Measurements from ENCODE around the gene ADARB1. TPM values are rescaled to one million over a fixed set of nuclear protein-coding genes. Genes with fewer than 3 reads are reported as not detected.
A peak's percentile ranks its signal among the peaks of the same experiment; 100 is the strongest.

Gene ADARB1
- total RNA-seq, 1 donor from 2014 or later: 14.5 TPM

DNA sequence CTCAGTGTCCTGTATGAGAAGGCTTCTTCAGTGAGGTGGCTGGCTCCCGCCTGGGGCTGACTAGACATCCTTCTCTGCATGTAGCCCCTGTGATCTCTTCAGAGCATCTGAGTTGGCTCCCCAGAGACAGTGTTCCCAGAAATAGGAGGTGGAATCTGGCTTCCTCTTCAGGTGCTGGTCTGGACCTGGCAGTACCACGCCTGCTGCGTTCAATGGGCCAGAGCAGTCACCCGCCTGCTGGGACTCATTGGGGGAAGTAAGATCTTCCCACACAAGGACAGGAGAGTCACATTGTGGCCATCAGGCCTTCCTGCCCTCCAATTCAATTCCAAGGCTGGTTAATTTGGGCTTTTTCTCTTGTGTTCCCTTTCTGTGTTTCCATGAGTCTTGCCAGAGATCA lies 51.0 kb downstream of the ADARB1 start:
- Mint-ChIP-seq H3K9me3 (ENCODE audit: unreplicated experiment) (no peaks in the 10 kb centered on the region), H3K27me3 (ENCODE audit: unreplicated experiment) (peaks cover 2% of the 10 kb centered on the region), H3K36me3 (ENCODE audit: low read depth, unreplicated experiment) (no peaks in the 10 kb centered on the region), H3K4me1 (ENCODE audit: unreplicated experiment) (peaks cover 2% of the 10 kb centered on the region), H3K27ac (ENCODE audit: unreplicated experiment) (no peak overlapping the region), H3K4me3 (ENCODE audit: unreplicated experiment) (no peak overlapping the region)
- no peak for TF ChIP-seq CTCF (IDR thresholded peaks at IDR 0.05; ENCODE audit: unreplicated experiment)
- DNase-seq (ENCODE audit: low spot score): no peak

DNA sequence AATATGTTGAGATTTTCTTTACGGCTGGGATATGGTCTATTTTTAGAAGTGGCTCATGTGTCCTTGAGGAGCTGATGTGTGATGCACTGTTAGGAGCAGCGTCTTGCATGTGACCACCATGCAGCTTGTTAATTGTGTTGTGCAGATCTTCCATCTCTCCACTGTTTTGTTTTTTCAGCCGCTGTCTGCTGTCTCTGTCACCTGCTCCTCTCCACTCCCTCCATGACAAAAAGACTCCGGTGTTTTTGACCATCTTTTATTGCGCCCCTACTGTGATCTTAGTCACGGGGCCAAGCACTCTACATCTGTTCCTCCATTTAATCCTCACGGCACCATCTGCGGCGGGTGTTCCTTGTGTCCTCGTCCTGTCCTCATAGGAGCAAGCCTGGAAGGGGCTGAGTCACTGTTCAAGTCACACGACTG lies 51.8 kb downstream of the ADARB1 start:
- no peak for DNase-seq (ENCODE audit: low spot score)
- no peak for TF ChIP-seq CTCF (IDR thresholded peaks at IDR 0.05; ENCODE audit: unreplicated experiment)
- no peaks in the 10 kb centered on the region for H3K4me1 Mint-ChIP-seq (ENCODE audit: unreplicated experiment)
- H3K9me3 Mint-ChIP-seq (ENCODE audit: unreplicated experiment): no peaks in the 10 kb centered on the region
- peaks cover 2% of the 10 kb centered on the region for H3K27me3 Mint-ChIP-seq (ENCODE audit: unreplicated experiment)
- no peak overlapping the region for H3K4me3 Mint-ChIP-seq (ENCODE audit: unreplicated experiment)
- H3K36me3 Mint-ChIP-seq (ENCODE audit: low read depth, unreplicated experiment): no peaks in the 10 kb centered on the region
- H3K27ac Mint-ChIP-seq (ENCODE audit: unreplicated experiment): no peak overlapping the region

GRCh38 chr21:45126983-45127382 lies 52.6 kb downstream of the ADARB1 start:
- H3K4me1 Mint-ChIP-seq (ENCODE audit: unreplicated experiment): peaks cover 3% of the 10 kb centered on the region
- no peak for TF ChIP-seq CTCF (IDR thresholded peaks at IDR 0.05; ENCODE audit: unreplicated experiment)

GRCh38 chr21:45127937-45128336 lies 53.6 kb downstream of the ADARB1 start:
- Mint-ChIP-seq H3K4me3 (ENCODE audit: unreplicated experiment) (no peak overlapping the region), H3K27me3 (ENCODE audit: unreplicated experiment) (peaks cover 3% of the 10 kb centered on the region), H3K9me3 (ENCODE audit: unreplicated experiment) (no peaks in the 10 kb centered on the region), H3K27ac (ENCODE audit: unreplicated experiment) (no peak overlapping the region), H3K4me1 (ENCODE audit: unreplicated experiment) (peaks cover 11% of the 10 kb centered on the region), H3K36me3 (ENCODE audit: low read depth, unreplicated experiment) (no peaks in the 10 kb centered on the region)
- no peak for TF ChIP-seq CTCF (IDR thresholded peaks at IDR 0.05; ENCODE audit: unreplicated experiment)
- DNase-seq (ENCODE audit: low spot score): no peak

More at GRCh38 chr21:45126983-45127382, 52.6 kb downstream of the ADARB1 start:
- H3K27me3 Mint-ChIP-seq (ENCODE audit: unreplicated experiment): peaks cover 2% of the 10 kb centered on the region
- no peaks in the 10 kb centered on the region for H3K9me3 Mint-ChIP-seq (ENCODE audit: unreplicated experiment)
- no peak overlapping the region for H3K27ac Mint-ChIP-seq (ENCODE audit: unreplicated experiment)
- no peaks in the 10 kb centered on the region for H3K36me3 Mint-ChIP-seq (ENCODE audit: low read depth, unreplicated experiment)
- H3K4me3 Mint-ChIP-seq (ENCODE audit: unreplicated experiment): no peak overlapping the region
- no peak for DNase-seq (ENCODE audit: low spot score)

DNA sequence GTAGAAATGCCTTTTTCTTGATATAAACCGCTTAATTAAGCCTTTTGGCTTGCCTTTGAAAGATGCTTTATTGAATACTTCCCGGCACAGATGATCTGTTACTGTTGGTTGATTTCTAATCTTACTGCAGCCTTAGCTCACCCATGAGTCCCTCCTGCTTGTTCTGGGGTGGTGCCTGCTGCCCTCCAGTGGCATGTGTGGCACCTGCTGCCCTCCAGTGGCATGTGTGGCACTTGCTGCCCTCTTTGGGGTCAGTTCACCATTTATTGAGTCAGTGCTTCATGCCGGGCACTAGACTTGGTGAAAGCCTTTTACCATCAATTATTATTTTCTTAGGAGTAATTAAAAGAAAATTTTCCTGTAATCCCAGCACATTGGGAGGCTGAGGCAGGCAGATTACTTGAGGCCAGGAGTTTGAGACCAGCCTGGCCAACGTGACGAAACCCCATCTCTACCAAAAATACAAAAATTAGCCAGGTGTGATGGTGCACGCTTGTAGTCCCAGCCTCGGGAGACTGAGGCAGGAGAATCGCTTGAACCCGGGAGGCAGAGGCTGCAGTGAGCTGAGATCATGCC lies 54.3 kb downstream of the ADARB1 start:
- Mint-ChIP-seq H3K9me3 (ENCODE audit: unreplicated experiment) (no peaks in the 10 kb centered on the region), H3K27me3 (ENCODE audit: unreplicated experiment) (peaks cover 5% of the 10 kb centered on the region), H3K4me1 (ENCODE audit: unreplicated experiment) (peaks cover 16% of the 10 kb centered on the region), H3K27ac (ENCODE audit: unreplicated experiment) (no peak overlapping the region), H3K4me3 (ENCODE audit: unreplicated experiment) (no peak overlapping the region), H3K36me3 (ENCODE audit: low read depth, unreplicated experiment) (no peaks in the 10 kb centered on the region)
- peak; percentile 70 for DNase-seq (ENCODE audit: low spot score)
- peak; percentile 60 for TF ChIP-seq CTCF (IDR thresholded peaks at IDR 0.05; ENCODE audit: unreplicated experiment)

All from endothelial cell (in vitro differentiated cells).